MM.1S (cell line): ENCODE results near the gene UQCR10.

Experiments
- DNase-seq: peaks from one replicate; pipeline ENCODE4 v3.0.0-alpha.2; 2015
- H2AFZ ChIP-seq: fragments of 300-600 bp; sonication (generic); 2 replicates; pipeline ENCODE4 v1.6.0; 2016; ENCODE audit warnings: antibody characterized with exemption, low read length
- H3F3A ChIP-seq: fragments of 300-600 bp; sonication (generic); 2 replicates; pipeline ENCODE4 v1.6.1; 2016; ENCODE audit warnings: mild to moderate bottlenecking, antibody characterized with exemption, low read length, moderate library complexity, mixed read lengths; ENCODE audit not compliant: insufficient read depth
- H3K27ac ChIP-seq: fragments of 300-600 bp; sonication (generic); 2 replicates; pipeline ENCODE4 v1.5.1; 2016; ENCODE audit warnings: mild to moderate bottlenecking, low read length
- H3K27me3 ChIP-seq: fragments of 300-600 bp; sonication (generic); replicated peaks from 2 replicates; pipeline ENCODE4 v1.6.0; 2016; ENCODE audit warnings: low read length; ENCODE audit not compliant: insufficient read depth
- H3K36me3 ChIP-seq: fragments of 300-600 bp; sonication (generic); replicated peaks from 2 replicates; pipeline ENCODE4 v1.6.1; 2016; ENCODE audit warnings: mild to moderate bottlenecking, low read length, mixed read lengths; ENCODE audit not compliant: insufficient read depth
- H3K4me1 ChIP-seq: fragments of 300-600 bp; sonication (generic); 2 replicates; pipeline ENCODE4 v1.6.1; 2016; ENCODE audit warnings: low read length, mixed read lengths
- H3K4me2 ChIP-seq: fragments of 300-600 bp; sonication (generic); 2 replicates; pipeline ENCODE4 v1.6.0; 2016; ENCODE audit warnings: low read depth, low read length
- H3K4me3 ChIP-seq: fragments of 300-600 bp; sonication (generic); 2 replicates; pipeline ENCODE4 v1.5.1; 2016; ENCODE audit warnings: low read length, mixed read lengths
- H3K79me2 ChIP-seq: fragments of 300-600 bp; sonication (generic); 2 replicates; pipeline ENCODE4 v1.6.1; 2016; ENCODE audit warnings: mixed run types, low read length, mixed read lengths
- H3K9ac ChIP-seq: fragments of 300-600 bp; sonication (generic); 2 replicates; pipeline ENCODE4 v1.6.1; 2016; ENCODE audit warnings: low read length, mixed read lengths
- H3K9me2 ChIP-seq: fragments of 300-600 bp; sonication (generic); replicated peaks from 2 replicates; pipeline ENCODE4 v1.6.1; 2016; ENCODE audit warnings: mild to moderate bottlenecking, low read length, mixed read lengths; ENCODE audit not compliant: insufficient read depth
- H3K9me3 ChIP-seq: fragments of 300-600 bp; sonication (generic); replicated peaks from 2 replicates; pipeline ENCODE4 v1.6.1; 2016; ENCODE audit warnings: mild to moderate bottlenecking, low read length, mixed read lengths; ENCODE audit not compliant: insufficient read depth
- H4K20me1 ChIP-seq: fragments of 300-600 bp; sonication (generic); 2 replicates; pipeline ENCODE4 v1.6.1; 2016; ENCODE audit warnings: mild to moderate bottlenecking, low read length, moderate library complexity, mixed read lengths; ENCODE audit not compliant: insufficient read depth
- EZH2 ChIP-seq: fragments of 300-600 bp; sonication (generic); optimal IDR thresholded peaks from 2 replicates; pipeline ENCODE3; 2017; ENCODE audit warnings: low read depth, mild to moderate bottlenecking, antibody characterized with exemption, low read length, mixed read lengths
- EZH2phosphoT487 ChIP-seq: fragments of 300-600 bp; sonication (generic); IDR thresholded peaks from 2 replicates; pipeline ENCODE4 v1.6.1; 2018; ENCODE audit warnings: antibody characterized with exemption, low read length
- TF ChIP-seq, protein P1 (sequence below): fragments of 300-600 bp; sonication (generic); IDR thresholded peaks from 2 replicates; pipeline ENCODE4 v1.5.1; 2016; ENCODE audit warnings: antibody characterized with exemption, low read length, mixed read lengths

The UQCR10 gene

GRCh38 chr22:29766632-29767170 lies 468 bp upstream of the UQCR10 start, which contains the start of gene ZMAT5:
Gene ZMAT5 (minus strand): TSS chr22:29767007. CDS start chr22:29748544, 18,463 bp downstream.
- peak within 1 kb of the TSS; percentile 100 for H2AFZ ChIP-seq
- peak within 1 kb of the TSS; percentile 100 for H3K4me3 ChIP-seq
- H3F3A ChIP-seq, result no peaks in the 10 kb centered on the region
- no peaks in the 10 kb centered on the region for H3K27me3 ChIP-seq
- H3K4me2 ChIP-seq, result peak within 1 kb of the TSS; percentile 81
- no peaks in the 10 kb centered on the region for H4K20me1 ChIP-seq
- peak within 1 kb of the TSS; percentile 92 for H3K9ac ChIP-seq
- H3K9me3 ChIP-seq, result no peaks in the 10 kb centered on the region
- H3K9me2 ChIP-seq, result no peaks in the 10 kb centered on the region
- TF ChIP-seq EZH2 (no peak), EZH2phosphoT487 (no peak)
- TF ChIP-seq, protein P1, sequence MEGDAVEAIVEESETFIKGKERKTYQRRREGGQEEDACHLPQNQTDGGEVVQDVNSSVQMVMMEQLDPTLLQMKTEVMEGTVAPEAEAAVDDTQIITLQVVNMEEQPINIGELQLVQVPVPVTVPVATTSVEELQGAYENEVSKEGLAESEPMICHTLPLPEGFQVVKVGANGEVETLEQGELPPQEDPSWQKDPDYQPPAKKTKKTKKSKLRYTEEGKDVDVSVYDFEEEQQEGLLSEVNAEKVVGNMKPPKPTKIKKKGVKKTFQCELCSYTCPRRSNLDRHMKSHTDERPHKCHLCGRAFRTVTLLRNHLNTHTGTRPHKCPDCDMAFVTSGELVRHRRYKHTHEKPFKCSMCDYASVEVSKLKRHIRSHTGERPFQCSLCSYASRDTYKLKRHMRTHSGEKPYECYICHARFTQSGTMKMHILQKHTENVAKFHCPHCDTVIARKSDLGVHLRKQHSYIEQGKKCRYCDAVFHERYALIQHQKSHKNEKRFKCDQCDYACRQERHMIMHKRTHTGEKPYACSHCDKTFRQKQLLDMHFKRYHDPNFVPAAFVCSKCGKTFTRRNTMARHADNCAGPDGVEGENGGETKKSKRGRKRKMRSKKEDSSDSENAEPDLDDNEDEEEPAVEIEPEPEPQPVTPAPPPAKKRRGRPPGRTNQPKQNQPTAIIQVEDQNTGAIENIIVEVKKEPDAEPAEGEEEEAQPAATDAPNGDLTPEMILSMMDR, result no peak
- no peaks in the 10 kb centered on the region for H3K4me1 ChIP-seq
- DNase-seq, result peak; percentile 98
- 0 out of 2 replicates have a peak, but pooled peaks cover 5% of the 10 kb centered on the region for H3K36me3 ChIP-seq
- peak within 1 kb of the TSS; percentile 37; the same call in 1 of the 2 replicates for H3K27ac ChIP-seq
- peaks cover 38% of the 10 kb centered on the region for H3K79me2 ChIP-seq

DNA sequence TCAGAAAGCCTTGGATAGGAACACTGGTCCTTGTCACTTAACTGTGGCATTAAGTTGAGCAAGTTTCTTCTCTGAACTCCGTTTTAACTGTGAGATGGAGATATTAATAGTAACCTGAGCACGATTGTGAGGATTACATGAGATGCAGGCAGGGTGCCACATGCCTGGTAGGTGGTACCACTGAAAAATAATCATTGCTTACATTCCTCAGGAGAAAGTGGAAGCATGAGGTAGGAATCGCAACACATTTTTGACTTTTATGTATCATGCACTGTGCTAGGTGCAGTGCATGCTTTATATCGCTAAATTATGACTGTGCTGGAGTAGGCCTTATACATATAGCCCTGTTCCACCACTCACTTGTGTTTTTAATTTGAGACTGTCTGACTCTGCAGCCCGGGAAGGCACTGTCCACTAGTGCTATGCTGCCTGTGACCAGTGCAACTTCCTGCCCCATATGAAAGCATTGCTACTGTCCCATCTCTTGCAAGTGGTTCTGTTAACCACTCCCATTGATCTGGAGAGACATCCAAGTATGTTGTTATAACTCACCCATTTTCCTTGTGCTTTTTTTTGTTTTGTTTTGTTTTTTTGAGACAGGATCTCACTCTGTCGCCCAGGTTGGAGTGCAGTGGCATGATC lies 1.0 kb downstream of the UQCR10 start:
- H3K9ac ChIP-seq, result peak overlapping the region; percentile 92; the same call in 1 of the 2 replicates
- H3K36me3 ChIP-seq, result 0 out of 2 replicates have a peak, but pooled peaks cover 5% of the 10 kb centered on the region
- no peak overlapping the region for H3K27ac ChIP-seq
- H3K4me1 ChIP-seq, result no peaks in the 10 kb centered on the region
- no peak for DNase-seq
- no peaks in the 10 kb centered on the region for H3K27me3 ChIP-seq
- TF ChIP-seq EZH2 (no peak), EZH2phosphoT487 (no peak)
- TF ChIP-seq, protein P1, result no peak
- H3K79me2 ChIP-seq, result peaks cover 38% of the 10 kb centered on the region
- H2AFZ ChIP-seq, result peak overlapping the region; percentile 100; the same call in 1 of the 2 replicates
- no peaks in the 10 kb centered on the region for H3K9me3 ChIP-seq
- H3K4me3 ChIP-seq, result peak overlapping the region; percentile 100
- no peaks in the 10 kb centered on the region for H3F3A ChIP-seq
- no peaks in the 10 kb centered on the region for H3K9me2 ChIP-seq
- H4K20me1 ChIP-seq, result no peaks in the 10 kb centered on the region
- peak overlapping the region; percentile 81 for H3K4me2 ChIP-seq

- peaks cover 38% of the 10 kb centered on the region for H3K79me2 ChIP-seq
- H2AFZ ChIP-seq, result no peak overlapping the region
- no peaks in the 10 kb centered on the region for H3F3A ChIP-seq
- no peak overlapping the region for H3K4me3 ChIP-seq
- no peak overlapping the region for H3K27ac ChIP-seq
- H3K9me2 ChIP-seq, result no peaks in the 10 kb centered on the region
- no peak overlapping the region for H3K9ac ChIP-seq
- H3K9me3 ChIP-seq, result no peaks in the 10 kb centered on the region
- H4K20me1 ChIP-seq, result no peaks in the 10 kb centered on the region
- H3K4me2 ChIP-seq, result no peak overlapping the region
- no peak for DNase-seq
- 0 out of 2 replicates have a peak, but pooled peaks cover 5% of the 10 kb centered on the region for H3K36me3 ChIP-seq
- TF ChIP-seq EZH2phosphoT487 (no peak), EZH2 (no peak)
- TF ChIP-seq, protein P1, result no peak
- no peaks in the 10 kb centered on the region for H3K4me1 ChIP-seq
- no peaks in the 10 kb centered on the region for H3K27me3 ChIP-seq
These were observed 2.7 kb downstream of the UQCR10 start for GRCh38 chr22:29769723-29770321.
